ENCODE results near the gene SH2D3C. TPM values are rescaled to one million over a fixed set of nuclear protein-coding genes. Genes with fewer than 3 reads are reported as not detected.

The SH2D3C gene
- total and polyA plus RNA-seq, 9 donors = 1.9 to 17.0 (median 4.6) TPM

DNA sequence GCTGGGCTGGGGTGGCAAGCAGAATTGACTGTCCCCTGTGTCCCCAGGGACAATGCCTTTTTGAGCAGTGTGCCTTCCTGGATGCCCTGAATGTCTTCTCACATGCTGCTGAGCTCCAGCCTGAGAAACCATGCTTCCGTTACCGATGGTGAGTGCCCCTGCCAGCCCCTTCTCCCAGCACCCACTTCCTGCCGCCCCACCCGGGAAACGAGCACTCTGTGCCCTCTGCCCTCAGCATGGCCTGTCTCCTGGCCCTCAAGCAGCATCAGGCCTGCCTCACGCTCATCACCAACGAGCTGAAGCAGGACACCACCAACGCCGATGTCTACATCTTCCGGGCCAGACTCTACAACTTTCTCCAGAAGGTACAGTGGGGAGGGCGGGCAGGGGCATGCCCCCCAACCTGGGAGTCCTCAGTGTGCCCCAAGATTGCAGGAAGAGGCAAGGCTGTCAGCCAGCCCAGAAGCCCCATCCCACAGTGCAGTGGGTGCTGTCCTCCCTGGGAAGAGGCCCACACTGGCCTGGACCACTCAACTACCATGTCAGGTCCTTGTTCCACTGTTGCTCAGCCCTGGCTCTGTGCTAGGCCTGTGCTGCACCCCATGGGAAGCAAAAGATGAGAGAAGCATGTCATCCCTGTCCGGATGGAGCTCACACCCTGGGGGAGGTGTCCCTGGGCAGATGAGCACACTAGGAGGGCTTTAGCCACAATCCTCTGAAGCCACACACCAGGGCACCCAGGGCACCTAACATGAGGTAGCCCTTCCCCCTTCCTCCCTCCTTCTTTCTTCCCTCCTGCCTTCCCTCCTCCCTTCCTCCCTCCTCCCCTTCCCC is 58.2 kb downstream of the SH2D3C start:
- no peaks in the 10 kb centered on the region for H3K36me3 ChIP-seq
- intact Hi-C loops (cut with DNase I) = loop anchor here in 1 of 4 donors (10.0 kb wide), 1 partner anchor 215 kb away; no protein-coding TSS in a partner anchor
- H3K27me3 ChIP-seq = no peaks in the 10 kb centered on the region
- DNase-seq = no peak
- peaks cover 10% of the 10 kb centered on the region for H3K4me1 ChIP-seq (ENCODE audit: insufficient read depth)
- no peak overlapping the region for H3K4me3 ChIP-seq
- no peak overlapping the region for H3K27ac ChIP-seq
- TF ChIP-seq POLR2A (IDR thresholded peaks at IDR 0.05) = no peak
- TF ChIP-seq, protein P1, sequence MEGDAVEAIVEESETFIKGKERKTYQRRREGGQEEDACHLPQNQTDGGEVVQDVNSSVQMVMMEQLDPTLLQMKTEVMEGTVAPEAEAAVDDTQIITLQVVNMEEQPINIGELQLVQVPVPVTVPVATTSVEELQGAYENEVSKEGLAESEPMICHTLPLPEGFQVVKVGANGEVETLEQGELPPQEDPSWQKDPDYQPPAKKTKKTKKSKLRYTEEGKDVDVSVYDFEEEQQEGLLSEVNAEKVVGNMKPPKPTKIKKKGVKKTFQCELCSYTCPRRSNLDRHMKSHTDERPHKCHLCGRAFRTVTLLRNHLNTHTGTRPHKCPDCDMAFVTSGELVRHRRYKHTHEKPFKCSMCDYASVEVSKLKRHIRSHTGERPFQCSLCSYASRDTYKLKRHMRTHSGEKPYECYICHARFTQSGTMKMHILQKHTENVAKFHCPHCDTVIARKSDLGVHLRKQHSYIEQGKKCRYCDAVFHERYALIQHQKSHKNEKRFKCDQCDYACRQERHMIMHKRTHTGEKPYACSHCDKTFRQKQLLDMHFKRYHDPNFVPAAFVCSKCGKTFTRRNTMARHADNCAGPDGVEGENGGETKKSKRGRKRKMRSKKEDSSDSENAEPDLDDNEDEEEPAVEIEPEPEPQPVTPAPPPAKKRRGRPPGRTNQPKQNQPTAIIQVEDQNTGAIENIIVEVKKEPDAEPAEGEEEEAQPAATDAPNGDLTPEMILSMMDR (IDR thresholded peaks at IDR 0.05) = no peak
- TF ChIP-seq EP300 (IDR thresholded peaks at IDR 0.05) = no peak
- no peaks in the 10 kb centered on the region for H3K9me3 ChIP-seq
- WGBS, 3 donors = 85 to 87% (median 87%) methylated on average over 12 of the region's 12 CpGs

DNA sequence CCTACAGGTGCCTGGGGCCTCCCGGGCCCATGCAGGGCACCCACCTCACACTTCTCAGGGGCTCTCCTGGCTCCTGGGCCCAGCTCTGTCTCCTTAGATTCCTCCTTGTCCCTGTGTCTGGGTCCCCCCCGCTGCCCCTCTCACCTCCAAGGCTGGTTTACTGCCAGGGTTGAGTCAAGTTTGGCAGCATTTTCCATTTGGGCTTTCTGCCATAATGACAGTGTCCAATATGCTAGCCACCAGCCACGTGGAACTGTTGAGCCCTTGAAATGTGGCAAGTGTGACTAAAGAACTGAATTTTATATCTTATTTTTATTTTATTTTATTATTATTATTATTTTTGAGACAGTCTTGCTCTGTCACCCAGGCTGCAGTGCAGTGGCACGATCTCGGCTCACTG is 60.7 kb downstream of the SH2D3C start:
- Histone ChIP-seq H3K36me3 (no peaks in the 10 kb centered on the region), H3K9me3 (no peaks in the 10 kb centered on the region), H3K27ac (no peak overlapping the region), H3K4me1 (ENCODE audit: insufficient read depth) (peaks cover 8% of the 10 kb centered on the region), H3K4me3 (no peak overlapping the region), H3K27me3 (no peaks in the 10 kb centered on the region)
- intact Hi-C loops (cut with DNase I) = no loop called here
- no peak for DNase-seq
- TF ChIP-seq EP300 (IDR thresholded peaks at IDR 0.05) = no peak
- TF ChIP-seq POLR2A (IDR thresholded peaks at IDR 0.05) = no peak
- TF ChIP-seq, protein P1 (IDR thresholded peaks at IDR 0.05) = no peak
- WGBS, 3 donors = 72 to 79% (median 74%) methylated on average over 5 of the region's 5 CpGs

DNA sequence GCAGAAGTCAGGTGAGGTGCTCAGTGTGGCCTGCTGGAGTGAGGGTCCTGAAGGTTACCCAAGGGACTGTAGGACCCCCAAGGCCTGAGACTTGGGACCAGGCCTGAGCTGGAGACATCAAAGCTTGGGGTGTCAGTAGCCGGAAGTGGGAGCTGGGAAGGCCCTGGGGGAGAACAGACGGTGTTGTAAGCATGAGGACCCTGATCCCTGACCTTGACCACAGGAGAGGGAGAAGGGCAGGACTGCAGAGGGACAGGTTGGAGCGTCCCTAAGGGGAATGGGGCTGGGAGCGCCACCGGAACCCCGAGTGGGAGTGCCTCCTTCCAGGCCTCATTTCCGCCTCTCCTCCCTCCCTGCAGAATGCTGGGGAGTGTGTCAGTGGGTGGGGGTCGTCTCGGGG is 62.1 kb downstream of the SH2D3C start:
- Histone ChIP-seq H3K9me3 (no peaks in the 10 kb centered on the region), H3K27ac (peak overlapping the region in 1 of 2 donors; percentile 71), H3K36me3 (no peaks in the 10 kb centered on the region), H3K27me3 (no peaks in the 10 kb centered on the region), H3K4me3 (no peak overlapping the region), H3K4me1 (ENCODE audit: insufficient read depth) (peaks cover 8% of the 10 kb centered on the region)
- TF ChIP-seq POLR2A (IDR thresholded peaks at IDR 0.05) (no peak), EP300 (IDR thresholded peaks at IDR 0.05) (no peak)
- TF ChIP-seq, protein P1 (IDR thresholded peaks at IDR 0.05) = no peak
- intact Hi-C loops (cut with DNase I) = no loop called here
- 53 to 58% (median 57%) methylated on average over 9 of the region's 9 CpGs for WGBS, 3 donors
- DNase-seq = no peak

DNA sequence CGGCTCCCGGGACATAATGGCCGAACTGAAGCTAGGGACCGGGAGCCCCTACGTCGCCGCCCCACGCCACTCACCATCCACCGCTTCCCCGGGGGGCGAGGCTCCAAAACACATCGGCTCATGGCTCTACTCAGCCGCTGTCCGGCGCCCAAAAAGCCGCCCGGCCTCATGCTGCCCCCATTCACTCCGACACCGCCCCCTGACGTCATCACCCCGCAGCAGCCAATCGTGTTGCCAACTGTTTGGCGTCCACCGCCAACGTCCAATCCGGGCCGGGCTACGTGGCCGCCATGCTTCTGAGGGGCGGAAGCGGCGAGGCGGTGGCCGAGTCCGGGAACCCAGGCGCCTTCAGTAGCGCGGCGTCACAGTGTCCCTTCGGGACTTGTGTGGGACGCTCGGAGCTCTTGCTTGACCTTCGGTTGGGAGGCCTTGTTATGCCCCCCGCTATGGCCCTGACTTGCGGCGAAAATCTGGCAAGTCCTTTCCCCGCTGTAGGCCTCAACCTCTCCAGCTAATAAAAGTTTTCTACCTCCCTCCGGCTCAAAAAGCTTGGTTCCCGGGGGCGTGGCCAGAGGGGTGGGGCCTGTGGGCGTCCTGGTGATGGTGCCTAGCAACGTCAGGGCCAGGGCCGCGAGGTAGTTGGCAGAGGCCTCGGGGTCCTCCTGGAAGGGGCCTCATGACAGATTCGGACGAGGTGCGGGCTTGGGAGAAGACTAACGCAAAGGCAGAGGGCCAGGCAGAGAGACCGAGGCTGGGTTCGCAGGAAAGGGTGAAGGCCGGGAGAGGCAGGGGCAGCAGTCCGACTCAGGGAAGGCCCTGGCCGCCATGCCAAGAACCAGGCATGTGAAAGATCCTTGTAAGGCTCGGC is 62.8 kb downstream of the SH2D3C start, which contains the start of the genes PTRH1 and TTC16:
PTRH1 (minus strand) TSS at position 194 of the 868 bp plus-strand sequence; CDS start at position 170, 24 bp downstream.
TTC16 (plus strand) TSS at position 610 of the 868 bp plus-strand sequence; CDS start at position 677, 67 bp downstream.
- Histone ChIP-seq H3K27me3 (no peaks in the 10 kb centered on the region), H3K9me3 (no peaks in the 10 kb centered on the region), H3K27ac (peak within 1 kb of the TSS in 1 of 2 donors; percentile 71), H3K4me3 (peak within 1 kb of the TSS; percentile 77), H3K4me1 (ENCODE audit: insufficient read depth) (peaks cover 8% of the 10 kb centered on the region), H3K36me3 (no peaks in the 10 kb centered on the region)
- WGBS, 3 donors = 1% methylated on average over 64 to 65 of the region's 65 CpGs
- DNase-seq = peak; percentile 97 to 98 (median 98)
- intact Hi-C loops (cut with DNase I) = no loop called here
- TF ChIP-seq POLR2A (IDR thresholded peaks at IDR 0.05) = peak; percentile 48
- TF ChIP-seq, protein P1 (IDR thresholded peaks at IDR 0.05) = no peak
- TF ChIP-seq EP300 (IDR thresholded peaks at IDR 0.05) = peak; percentile 57
